GM12891 (cell line): ENCODE results near the gene RGL1.

Experiments
- PAX5 ChIP-seq: IDR thresholded peaks from 2 replicates; pipeline ENCODE4 v1.6.1; 2011; ENCODE audit warnings: low read length, moderate library complexity, mild to moderate bottlenecking; ENCODE audit not compliant: insufficient read depth, severe bottlenecking
- POLR2A ChIP-seq: IDR thresholded peaks from 2 replicates; pipeline ENCODE4 v1.6.1; 2011; ENCODE audit warnings: low read depth, low read length, control low read depth
- POLR2AphosphoS5 ChIP-seq: IDR thresholded peaks from 2 replicates; pipeline ENCODE4 v1.6.1; 2011; ENCODE audit warnings: low read depth, low read length, control low read depth
- POU2F2 ChIP-seq: IDR thresholded peaks from 2 replicates; pipeline ENCODE4 v1.6.1; 2011; ENCODE audit warnings: low read depth, mild to moderate bottlenecking, control low read depth, low read length, moderate library complexity
- SPI1 ChIP-seq: IDR thresholded peaks from 2 replicates; pipeline ENCODE4 v1.6.1; 2011; ENCODE audit warnings: low read depth, low read length, control low read depth
- TAF1 ChIP-seq: IDR thresholded peaks from 2 replicates; pipeline ENCODE4 v1.6.1; 2011; ENCODE audit warnings: low read depth, low read length, control low read depth

DNA sequence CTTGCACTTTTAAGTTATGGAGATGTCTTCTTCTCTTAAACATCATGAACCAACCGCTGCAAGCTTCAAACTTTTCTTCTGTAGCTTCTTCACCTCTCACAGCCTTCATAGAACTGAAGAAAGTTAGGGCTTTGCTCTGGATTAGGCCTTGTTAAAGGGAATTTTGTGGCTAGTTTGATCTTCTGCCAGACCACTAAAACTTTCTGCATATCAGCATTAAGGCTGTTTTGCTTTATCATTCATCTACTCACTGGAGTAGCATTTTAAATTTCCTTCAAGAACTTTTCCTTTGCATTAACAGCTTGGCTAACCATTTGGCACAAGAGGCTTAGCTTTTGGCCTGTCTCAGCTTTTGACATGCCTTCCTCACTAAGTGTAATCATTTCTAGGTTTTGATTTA, 43.0 kb upstream of the RGL1 start:
- TF ChIP-seq POLR2A (no peak), POU2F2 (no peak), POLR2AphosphoS5 (no peak), PAX5 (no peak), TAF1 (no peak), SPI1 (no peak)
